GM12875 (cell line): ENCODE data around the gene ZNF32.
"Not testable (repeated sequence)": the region's sequence is repeated elsewhere in the genome, so short reads cannot be mapped to it uniquely, and the experiment has no call there.

Experiments used
- H3K4me3 ChIP-seq: one replicate; pipeline ENCODE4 v1.5.1; 2011; ENCODE audit warnings: low read depth, low read length, control low read depth
- TF ChIP-seq, protein P1 (sequence below): IDR thresholded peaks from 2 replicates; pipeline ENCODE4 v1.5.1; 2011; ENCODE audit warnings: low read depth, mild to moderate bottlenecking, control low read depth, inconsistent platforms, low read length, moderate library complexity, borderline replicate concordance; ENCODE audit not compliant: insufficient read depth

Gene ZNF32

DNA sequence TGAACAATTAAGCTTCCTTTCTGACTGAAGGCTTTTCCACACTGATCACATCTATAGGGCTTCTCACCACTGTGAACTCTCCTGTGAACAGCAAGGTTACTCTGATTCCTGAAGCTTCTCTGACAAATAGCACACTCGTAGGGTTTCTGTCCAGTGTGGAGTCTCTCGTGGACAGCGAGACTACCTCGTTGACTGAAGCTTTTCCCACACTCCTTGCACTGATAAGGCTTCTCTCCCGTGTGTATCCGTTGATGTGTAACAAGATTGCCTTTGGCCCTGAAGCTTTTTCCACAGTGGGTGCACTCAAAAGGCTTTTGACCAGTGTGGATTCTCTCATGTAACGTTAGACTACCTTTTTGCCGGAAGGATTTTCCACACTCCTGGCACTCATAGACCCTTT lies 4.4 kb downstream of the ZNF32 start:
- TF ChIP-seq, protein P1, sequence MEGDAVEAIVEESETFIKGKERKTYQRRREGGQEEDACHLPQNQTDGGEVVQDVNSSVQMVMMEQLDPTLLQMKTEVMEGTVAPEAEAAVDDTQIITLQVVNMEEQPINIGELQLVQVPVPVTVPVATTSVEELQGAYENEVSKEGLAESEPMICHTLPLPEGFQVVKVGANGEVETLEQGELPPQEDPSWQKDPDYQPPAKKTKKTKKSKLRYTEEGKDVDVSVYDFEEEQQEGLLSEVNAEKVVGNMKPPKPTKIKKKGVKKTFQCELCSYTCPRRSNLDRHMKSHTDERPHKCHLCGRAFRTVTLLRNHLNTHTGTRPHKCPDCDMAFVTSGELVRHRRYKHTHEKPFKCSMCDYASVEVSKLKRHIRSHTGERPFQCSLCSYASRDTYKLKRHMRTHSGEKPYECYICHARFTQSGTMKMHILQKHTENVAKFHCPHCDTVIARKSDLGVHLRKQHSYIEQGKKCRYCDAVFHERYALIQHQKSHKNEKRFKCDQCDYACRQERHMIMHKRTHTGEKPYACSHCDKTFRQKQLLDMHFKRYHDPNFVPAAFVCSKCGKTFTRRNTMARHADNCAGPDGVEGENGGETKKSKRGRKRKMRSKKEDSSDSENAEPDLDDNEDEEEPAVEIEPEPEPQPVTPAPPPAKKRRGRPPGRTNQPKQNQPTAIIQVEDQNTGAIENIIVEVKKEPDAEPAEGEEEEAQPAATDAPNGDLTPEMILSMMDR: no peak
- no peak overlapping the region for H3K4me3 ChIP-seq

DNA sequence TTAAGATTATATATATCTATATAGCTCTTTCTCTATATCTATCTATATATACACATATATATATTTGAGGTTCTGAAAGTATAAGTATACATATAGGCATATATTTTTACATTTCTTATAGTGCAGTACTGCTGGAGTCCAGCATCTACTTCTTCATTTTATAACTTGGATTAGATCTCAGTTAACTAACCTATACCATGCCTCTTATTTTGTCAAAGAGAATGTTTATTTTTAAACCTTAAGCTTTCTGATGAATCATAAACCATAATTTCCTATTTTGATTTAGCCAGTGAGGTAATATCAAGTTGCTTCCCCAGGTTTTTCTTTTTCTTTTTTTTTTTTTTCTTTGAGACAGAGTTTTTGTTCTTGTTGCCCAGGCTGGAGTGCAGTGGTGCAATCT lies 8.1 kb downstream of the ZNF32 start:
- TF ChIP-seq, protein P1: no peak
- no peak overlapping the region for H3K4me3 ChIP-seq

DNA sequence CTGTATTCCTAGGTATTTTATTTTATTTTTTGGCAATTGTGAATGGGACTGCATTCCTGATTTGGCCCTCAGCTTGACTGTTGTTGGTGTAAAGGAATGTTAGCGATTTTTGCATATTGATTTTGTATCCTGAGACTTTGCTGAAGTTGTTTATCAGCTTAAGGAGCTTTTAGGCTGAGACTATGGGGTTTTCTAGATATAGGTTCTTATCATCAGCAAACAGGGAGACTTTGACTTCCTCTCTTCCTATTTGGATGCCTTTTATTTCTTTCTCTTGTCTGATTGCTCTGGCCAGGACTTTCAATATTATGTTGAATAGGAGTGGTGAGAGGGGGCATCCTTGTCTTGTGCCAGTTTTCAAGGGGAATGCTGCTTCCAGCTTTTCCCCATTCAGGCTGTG lies 12.9 kb downstream of the ZNF32 start:
- not testable (repeated sequence) for H3K4me3 ChIP-seq

DNA sequence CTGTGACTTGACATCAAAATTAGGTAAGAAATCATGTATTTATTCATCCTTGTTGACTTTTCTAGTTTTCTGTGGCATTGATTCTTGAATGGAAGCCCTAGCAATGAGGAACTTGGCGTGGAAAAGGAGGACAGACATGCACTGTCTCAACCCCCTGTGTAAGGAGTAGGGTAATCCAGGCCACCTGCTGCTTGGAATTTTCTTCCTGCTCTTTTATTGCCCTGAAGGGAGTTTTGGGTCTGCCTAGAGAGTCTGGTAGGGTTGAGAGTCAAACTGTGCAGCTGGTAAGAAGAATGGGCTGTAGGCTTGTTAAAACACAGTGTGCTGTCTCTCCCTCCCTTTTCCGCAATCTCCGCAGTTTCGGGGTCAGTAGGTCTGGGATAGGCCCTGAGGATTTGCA lies 19.7 kb downstream of the ZNF32 start:
- no peak overlapping the region for H3K4me3 ChIP-seq
- TF ChIP-seq, protein P1: no peak

DNA sequence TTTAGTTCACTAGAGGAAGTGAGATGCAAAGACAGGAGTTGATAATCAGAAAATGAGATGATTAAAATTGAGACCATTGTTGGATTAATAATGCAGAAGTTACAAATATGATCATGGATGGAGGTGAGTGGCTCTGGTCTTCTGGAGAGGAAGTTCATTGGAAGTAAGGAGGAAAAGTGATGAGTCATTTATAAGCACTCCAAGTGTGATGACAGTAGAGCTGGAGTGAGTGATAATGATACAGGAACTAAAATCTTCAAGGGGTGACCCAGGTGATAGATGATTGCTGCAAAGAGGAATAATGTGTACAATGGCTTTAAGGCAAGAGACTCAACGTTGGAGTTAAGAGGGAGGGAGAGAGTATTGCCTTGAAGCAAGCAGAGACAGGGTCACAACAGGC lies 20.7 kb downstream of the ZNF32 start:
- TF ChIP-seq, protein P1: no peak

DNA sequence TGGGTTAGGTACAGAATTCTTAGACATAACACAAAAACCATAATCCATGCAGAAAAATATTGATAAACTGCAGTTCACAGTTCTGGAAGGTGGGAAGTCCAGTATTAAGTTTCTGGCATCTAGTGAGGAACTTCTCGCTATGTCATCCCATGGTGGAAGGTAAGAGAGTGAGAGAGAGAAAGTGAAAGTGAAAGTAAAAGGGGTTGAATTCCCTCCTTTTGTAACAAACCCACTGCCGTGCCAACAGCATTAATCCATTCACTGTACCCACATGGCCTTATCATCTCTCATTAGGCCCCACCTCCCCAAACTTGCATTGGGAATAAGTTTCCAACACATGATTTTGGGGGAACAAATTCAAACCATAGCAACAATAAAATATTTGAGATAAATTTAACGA lies 25.3 kb downstream of the ZNF32 start:
- TF ChIP-seq, protein P1: no peak
- H3K4me3 ChIP-seq: no peak overlapping the region

More for the DNA sequence above, 20.7 kb downstream of the ZNF32 start:
- H3K4me3 ChIP-seq: no peak overlapping the region

DNA sequence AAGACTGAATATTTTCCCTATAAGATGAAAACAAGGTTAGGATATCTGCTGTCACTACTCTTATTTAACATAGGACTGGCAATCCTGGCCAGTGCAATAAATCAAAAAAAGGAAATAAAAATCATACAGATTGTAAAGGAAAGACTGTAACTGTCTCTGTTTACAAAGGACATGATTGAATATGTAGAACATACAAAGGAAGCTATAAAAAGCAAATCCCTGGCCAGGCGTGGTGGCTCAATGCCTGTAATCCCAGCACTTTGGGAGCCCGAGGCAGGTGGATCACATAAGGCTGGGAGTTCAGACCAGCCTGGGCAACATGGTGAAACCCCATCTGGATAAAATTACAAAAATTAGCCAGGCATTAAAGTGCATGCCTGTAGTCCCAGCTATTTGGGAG lies 26.6 kb downstream of the ZNF32 start:
- no peak overlapping the region for H3K4me3 ChIP-seq
- TF ChIP-seq, protein P1: no peak

DNA sequence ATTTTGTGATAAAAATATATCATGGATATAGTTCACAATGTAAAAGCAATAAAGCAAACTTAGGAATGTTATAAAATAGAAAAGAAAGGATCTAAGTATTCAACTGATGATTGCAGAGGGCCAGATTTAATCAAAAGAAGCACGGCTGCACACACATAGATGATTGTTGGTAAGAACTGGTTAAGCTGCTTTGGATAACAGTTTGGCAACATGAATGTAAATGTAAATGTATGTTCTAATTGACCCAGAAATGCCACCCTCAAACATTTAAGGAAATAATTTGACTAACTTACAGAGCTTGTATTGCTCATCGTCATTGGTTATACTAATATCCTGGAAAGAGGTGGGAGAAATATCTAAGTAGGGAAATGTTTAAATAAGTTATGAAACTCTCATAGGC lies 29.3 kb downstream of the ZNF32 start:
- TF ChIP-seq, protein P1: no peak
- H3K4me3 ChIP-seq: no peak overlapping the region
